SK-N-SH treated with all-trans-retinoic acid at 6 μM for 48 hours (cell line): ENCODE results near the gene ATRX.

Experiments
- ARNTL ChIP-seq: fragments of 450-650 bp; formaldehyde crosslinking; IDR thresholded peaks from 2 replicates; pipeline ENCODE4 v1.5.0; 2020; ENCODE audit warnings: low read depth, mild to moderate bottlenecking, moderate library complexity, borderline replicate concordance
- BACH2 ChIP-seq: fragments of 250-450 bp; sonication (Bioruptor Pico); IDR thresholded peaks from 2 replicates; pipeline ENCODE4 v1.9.0; 2021; ENCODE audit warnings: mild to moderate bottlenecking, borderline replicate concordance
- GLIS3 ChIP-seq: fragments of 250-450 bp; sonication (Bioruptor Pico); IDR thresholded peaks from 2 replicates; pipeline ENCODE4 v1.5.0; 2020; ENCODE audit warnings: mild to moderate bottlenecking, moderate library complexity
- RARB ChIP-seq: fragments of 250-450 bp; sonication (Bioruptor Pico); IDR thresholded peaks from 2 replicates; pipeline ENCODE4 v1.8.0; 2021; ENCODE audit warnings: mild to moderate bottlenecking, moderate library complexity
- TCF4 ChIP-seq: fragments of 250-450 bp; sonication (Bioruptor Pico); IDR thresholded peaks from 2 replicates; pipeline ENCODE4 v1.8.0; 2021; ENCODE audit warnings: mild to moderate bottlenecking, moderate library complexity, borderline replicate concordance
- TOX ChIP-seq: fragments of 250-450 bp; sonication (Bioruptor Pico); IDR thresholded peaks from 2 replicates; pipeline ENCODE4 v1.8.0; 2021; ENCODE audit warnings: mild to moderate bottlenecking, moderate library complexity, borderline replicate concordance
- ZNF565 ChIP-seq: fragments of 450-650 bp; formaldehyde crosslinking; conservative IDR thresholded peaks from 2 replicates; pipeline ENCODE4 v1.5.0; 2020; ENCODE audit warnings: low read depth, mild to moderate bottlenecking, moderate library complexity
- TF ChIP-seq, protein P1 (sequence below): fragments of 250-450 bp; sonication (Bioruptor Pico); IDR thresholded peaks from 2 replicates; pipeline ENCODE4 v1.8.0; 2020; ENCODE audit warnings: mild to moderate bottlenecking, moderate library complexity, borderline replicate concordance
- TF ChIP-seq, protein P2 (sequence below): fragments of 250-450 bp; sonication (Bioruptor Pico); IDR thresholded peaks from 2 replicates; pipeline ENCODE4 v1.5.0; 2020; ENCODE audit warnings: mild to moderate bottlenecking, moderate library complexity
- TF ChIP-seq, protein P3 (sequence below): fragments of 250-450 bp; sonication (Bioruptor Pico); IDR thresholded peaks from 2 replicates; pipeline ENCODE4 v1.8.0; 2021; ENCODE audit warnings: low read depth, mild to moderate bottlenecking, moderate library complexity, borderline replicate concordance

DNA sequence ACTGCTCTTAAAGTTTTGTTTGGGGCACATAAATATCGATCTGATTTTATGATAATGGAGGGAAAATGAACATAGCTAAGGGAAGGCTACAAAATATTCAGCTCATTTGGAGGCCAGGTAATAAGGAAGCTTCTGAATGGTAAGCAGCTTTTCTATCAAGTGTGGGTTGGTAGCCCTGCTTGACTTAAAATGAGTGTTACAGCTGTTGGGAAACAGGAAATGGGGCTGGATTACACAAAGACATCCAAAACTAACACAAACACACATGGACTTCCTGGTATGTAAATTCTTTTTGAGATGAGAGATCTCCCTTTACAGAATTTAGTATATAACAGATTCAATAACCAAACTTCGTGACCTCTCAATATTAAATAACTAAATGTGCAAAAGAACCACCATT is 280.8 kb downstream of the ATRX start:
- no peak for TF ChIP-seq ZNF565 (CRISPR knock-in tag)
- TF ChIP-seq GLIS3 = no peak
- no peak for TF ChIP-seq RARB (CRISPR knock-in tag)
- TF ChIP-seq, protein P1, sequence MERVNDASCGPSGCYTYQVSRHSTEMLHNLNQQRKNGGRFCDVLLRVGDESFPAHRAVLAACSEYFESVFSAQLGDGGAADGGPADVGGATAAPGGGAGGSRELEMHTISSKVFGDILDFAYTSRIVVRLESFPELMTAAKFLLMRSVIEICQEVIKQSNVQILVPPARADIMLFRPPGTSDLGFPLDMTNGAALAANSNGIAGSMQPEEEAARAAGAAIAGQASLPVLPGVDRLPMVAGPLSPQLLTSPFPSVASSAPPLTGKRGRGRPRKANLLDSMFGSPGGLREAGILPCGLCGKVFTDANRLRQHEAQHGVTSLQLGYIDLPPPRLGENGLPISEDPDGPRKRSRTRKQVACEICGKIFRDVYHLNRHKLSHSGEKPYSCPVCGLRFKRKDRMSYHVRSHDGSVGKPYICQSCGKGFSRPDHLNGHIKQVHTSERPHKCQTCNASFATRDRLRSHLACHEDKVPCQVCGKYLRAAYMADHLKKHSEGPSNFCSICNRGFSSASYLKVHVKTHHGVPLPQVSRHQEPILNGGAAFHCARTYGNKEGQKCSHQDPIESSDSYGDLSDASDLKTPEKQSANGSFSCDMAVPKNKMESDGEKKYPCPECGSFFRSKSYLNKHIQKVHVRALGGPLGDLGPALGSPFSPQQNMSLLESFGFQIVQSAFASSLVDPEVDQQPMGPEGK (CRISPR knock-in tag) = no peak
- TF ChIP-seq BACH2 (CRISPR knock-in tag) = no peak
- TF ChIP-seq ARNTL = no peak
- TF ChIP-seq, protein P2, sequence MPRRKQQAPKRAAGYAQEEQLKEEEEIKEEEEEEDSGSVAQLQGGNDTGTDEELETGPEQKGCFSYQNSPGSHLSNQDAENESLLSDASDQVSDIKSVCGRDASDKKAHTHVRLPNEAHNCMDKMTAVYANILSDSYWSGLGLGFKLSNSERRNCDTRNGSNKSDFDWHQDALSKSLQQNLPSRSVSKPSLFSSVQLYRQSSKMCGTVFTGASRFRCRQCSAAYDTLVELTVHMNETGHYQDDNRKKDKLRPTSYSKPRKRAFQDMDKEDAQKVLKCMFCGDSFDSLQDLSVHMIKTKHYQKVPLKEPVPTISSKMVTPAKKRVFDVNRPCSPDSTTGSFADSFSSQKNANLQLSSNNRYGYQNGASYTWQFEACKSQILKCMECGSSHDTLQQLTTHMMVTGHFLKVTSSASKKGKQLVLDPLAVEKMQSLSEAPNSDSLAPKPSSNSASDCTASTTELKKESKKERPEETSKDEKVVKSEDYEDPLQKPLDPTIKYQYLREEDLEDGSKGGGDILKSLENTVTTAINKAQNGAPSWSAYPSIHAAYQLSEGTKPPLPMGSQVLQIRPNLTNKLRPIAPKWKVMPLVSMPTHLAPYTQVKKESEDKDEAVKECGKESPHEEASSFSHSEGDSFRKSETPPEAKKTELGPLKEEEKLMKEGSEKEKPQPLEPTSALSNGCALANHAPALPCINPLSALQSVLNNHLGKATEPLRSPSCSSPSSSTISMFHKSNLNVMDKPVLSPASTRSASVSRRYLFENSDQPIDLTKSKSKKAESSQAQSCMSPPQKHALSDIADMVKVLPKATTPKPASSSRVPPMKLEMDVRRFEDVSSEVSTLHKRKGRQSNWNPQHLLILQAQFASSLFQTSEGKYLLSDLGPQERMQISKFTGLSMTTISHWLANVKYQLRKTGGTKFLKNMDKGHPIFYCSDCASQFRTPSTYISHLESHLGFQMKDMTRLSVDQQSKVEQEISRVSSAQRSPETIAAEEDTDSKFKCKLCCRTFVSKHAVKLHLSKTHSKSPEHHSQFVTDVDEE (CRISPR knock-in tag) = no peak
- TF ChIP-seq TCF4 (CRISPR knock-in tag) = no peak
- TF ChIP-seq TOX (CRISPR knock-in tag) = no peak
- TF ChIP-seq, protein P3, sequence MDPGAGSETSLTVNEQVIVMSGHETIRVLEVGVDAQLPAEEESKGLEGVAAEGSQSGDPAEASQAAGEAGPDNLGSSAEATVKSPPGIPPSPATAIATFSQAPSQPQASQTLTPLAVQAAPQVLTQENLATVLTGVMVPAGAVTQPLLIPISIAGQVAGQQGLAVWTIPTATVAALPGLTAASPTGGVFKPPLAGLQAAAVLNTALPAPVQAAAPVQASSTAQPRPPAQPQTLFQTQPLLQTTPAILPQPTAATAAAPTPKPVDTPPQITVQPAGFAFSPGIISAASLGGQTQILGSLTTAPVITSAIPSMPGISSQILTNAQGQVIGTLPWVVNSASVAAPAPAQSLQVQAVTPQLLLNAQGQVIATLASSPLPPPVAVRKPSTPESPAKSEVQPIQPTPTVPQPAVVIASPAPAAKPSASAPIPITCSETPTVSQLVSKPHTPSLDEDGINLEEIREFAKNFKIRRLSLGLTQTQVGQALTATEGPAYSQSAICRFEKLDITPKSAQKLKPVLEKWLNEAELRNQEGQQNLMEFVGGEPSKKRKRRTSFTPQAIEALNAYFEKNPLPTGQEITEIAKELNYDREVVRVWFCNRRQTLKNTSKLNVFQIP (CRISPR knock-in tag) = no peak
